Activated T-helper 17 cell treated with anti-CD3 and anti-CD28 coated beads, Interleukin-2, amount 50 U/mL, for 72 hours (primary cell): Measurements from ENCODE around the gene CRLF1. TPM values are rescaled to one million over a fixed set of nuclear protein-coding genes. Genes with fewer than 3 reads are reported as not detected.

Experiments used
- ATAC-seq: fragments of 150-1000 bp; cut with Tn5 transposase; replicated peaks from 2 replicates; pipeline ENCODE4 v1.10.0; 2021; ENCODE audit warnings: mild to moderate bottlenecking, moderate library complexity
- H3K27ac Mint-ChIP-seq: one replicate; pipeline ENCODE4 v1.8.0; 2022; ENCODE audit warnings: mixed read lengths
- H3K27me3 Mint-ChIP-seq: one replicate; pipeline ENCODE4 v1.8.0; 2022; ENCODE audit warnings: mixed read lengths
- H3K36me3 Mint-ChIP-seq: one replicate; pipeline ENCODE4 v1.8.0; 2022; ENCODE audit warnings: low read depth, mild to moderate bottlenecking, mixed read lengths
- H3K4me1 Mint-ChIP-seq: one replicate; pipeline ENCODE4 v1.8.0; 2022; ENCODE audit warnings: mixed read lengths
- H3K4me3 Mint-ChIP-seq: one replicate; pipeline ENCODE4 v1.8.0; 2022; ENCODE audit warnings: mild to moderate bottlenecking, mixed read lengths
- H3K9me3 Mint-ChIP-seq: one replicate; pipeline ENCODE4 v1.8.0; 2022; ENCODE audit warnings: mixed read lengths
- total RNA-seq, 2 donors: library from RNA; stranded (reverse); gene quantifications; one replicate each; pipeline ENCODE4 v1.2.3, GENCODE V29; 2022

CRLF1 gene
- total RNA-seq, 2 donors from 2014 or later, result not detected

GRCh38 chr19:18577365-18577914 lies 29.2 kb downstream of the CRLF1 start:
- no peak for ATAC-seq
- H3K27ac Mint-ChIP-seq, result no peak overlapping the region
- no peaks in the 10 kb centered on the region for H3K9me3 Mint-ChIP-seq
- H3K4me1 Mint-ChIP-seq, result peaks cover 11% of the 10 kb centered on the region
- peaks cover 62% of the 10 kb centered on the region for H3K36me3 Mint-ChIP-seq
- no peaks in the 10 kb centered on the region for H3K27me3 Mint-ChIP-seq
- no peak overlapping the region for H3K4me3 Mint-ChIP-seq

GRCh38 chr19:18576383-18576782 lies 30.2 kb downstream of the CRLF1 start:
- H3K36me3 Mint-ChIP-seq, result peaks cover 73% of the 10 kb centered on the region
- H3K4me1 Mint-ChIP-seq, result peaks cover 16% of the 10 kb centered on the region
- no peak overlapping the region for H3K27ac Mint-ChIP-seq
- ATAC-seq, result no peak
- no peak overlapping the region for H3K4me3 Mint-ChIP-seq
- H3K9me3 Mint-ChIP-seq, result no peaks in the 10 kb centered on the region
- no peaks in the 10 kb centered on the region for H3K27me3 Mint-ChIP-seq

- Mint-ChIP-seq H3K27me3 (no peaks in the 10 kb centered on the region), H3K27ac (no peak overlapping the region), H3K4me1 (peaks cover 18% of the 10 kb centered on the region), H3K4me3 (peak overlapping the region; percentile 20), H3K9me3 (no peaks in the 10 kb centered on the region), H3K36me3 (peaks cover 82% of the 10 kb centered on the region)
- no peak for ATAC-seq
Measured at GRCh38 chr19:18574691-18575291, 31.8 kb downstream of the CRLF1 start.

GRCh38 chr19:18571564-18572344 lies 34.8 kb downstream of the CRLF1 start, which contains the start of gene UBA52:
TSS of gene UBA52 (plus strand) at chr19:18571857. CDS start at chr19:18573301, 1,444 bp downstream.
- Mint-ChIP-seq H3K9me3 (no peaks in the 10 kb centered on the region), H3K27ac (peak within 1 kb of the TSS; percentile 86), H3K27me3 (no peaks in the 10 kb centered on the region), H3K4me3 (peak within 1 kb of the TSS; percentile 88), H3K4me1 (peaks cover 14% of the 10 kb centered on the region), H3K36me3 (peaks cover 93% of the 10 kb centered on the region)
- ATAC-seq, result peak; percentile 98

GRCh38 chr19:18568367-18568766 lies 38.2 kb downstream of the CRLF1 start:
- Mint-ChIP-seq H3K4me3 (no peak overlapping the region), H3K9me3 (no peaks in the 10 kb centered on the region), H3K36me3 (peaks cover 93% of the 10 kb centered on the region), H3K4me1 (peaks cover 14% of the 10 kb centered on the region), H3K27me3 (no peaks in the 10 kb centered on the region), H3K27ac (no peak overlapping the region)
- ATAC-seq, result no peak

- Mint-ChIP-seq H3K9me3 (no peaks in the 10 kb centered on the region), H3K36me3 (peaks cover 90% of the 10 kb centered on the region), H3K27ac (no peak overlapping the region), H3K27me3 (no peaks in the 10 kb centered on the region), H3K4me3 (no peak overlapping the region), H3K4me1 (peaks cover 5% of the 10 kb centered on the region)
- ATAC-seq, result no peak
Measured at GRCh38 chr19:18566953-18567352, 39.6 kb downstream of the CRLF1 start.

- H3K4me1 Mint-ChIP-seq, result peaks cover 5% of the 10 kb centered on the region
- ATAC-seq, result no peak
- H3K36me3 Mint-ChIP-seq, result peaks cover 93% of the 10 kb centered on the region
- H3K9me3 Mint-ChIP-seq, result no peaks in the 10 kb centered on the region
- no peak overlapping the region for H3K27ac Mint-ChIP-seq
- H3K4me3 Mint-ChIP-seq, result no peak overlapping the region
- H3K27me3 Mint-ChIP-seq, result no peaks in the 10 kb centered on the region
Measured at GRCh38 chr19:18562086-18562485, 44.5 kb downstream of the CRLF1 start.

- H3K27ac Mint-ChIP-seq, result peak overlapping the region; percentile 98
- peaks cover 5% of the 10 kb centered on the region for H3K4me1 Mint-ChIP-seq
- no peak for ATAC-seq
- H3K4me3 Mint-ChIP-seq, result peak overlapping the region; percentile 98
- H3K27me3 Mint-ChIP-seq, result no peaks in the 10 kb centered on the region
- peaks cover 69% of the 10 kb centered on the region for H3K36me3 Mint-ChIP-seq
- no peaks in the 10 kb centered on the region for H3K9me3 Mint-ChIP-seq
Measured at GRCh38 chr19:18559685-18560084, 46.9 kb downstream of the CRLF1 start.

GRCh38 chr19:18558604-18559003 lies 48.0 kb downstream of the CRLF1 start:
- Mint-ChIP-seq H3K36me3 (peaks cover 58% of the 10 kb centered on the region), H3K4me1 (peaks cover 5% of the 10 kb centered on the region), H3K27me3 (no peaks in the 10 kb centered on the region), H3K9me3 (no peaks in the 10 kb centered on the region), H3K27ac (peak overlapping the region; percentile 98), H3K4me3 (peak overlapping the region; percentile 98)
- ATAC-seq, result no peak

- ATAC-seq, result peak; percentile 14
- Mint-ChIP-seq H3K4me1 (peaks cover 5% of the 10 kb centered on the region), H3K27me3 (no peaks in the 10 kb centered on the region), H3K4me3 (peak overlapping the region; percentile 98), H3K36me3 (peaks cover 54% of the 10 kb centered on the region), H3K9me3 (no peaks in the 10 kb centered on the region), H3K27ac (peak overlapping the region; percentile 98)
Measured at GRCh38 chr19:18558202-18558555, 48.4 kb downstream of the CRLF1 start.

- H3K27ac Mint-ChIP-seq, result peak within 1 kb of the TSS; percentile 98
- peak; percentile 98 for ATAC-seq
Measured at GRCh38 chr19:18557411-18558201, 49.0 kb downstream of the CRLF1 start, which contains the start of gene KXD1. TSS of gene KXD1 (plus strand) at chr19:18557870. CDS start at chr19:18562057, 4,187 bp downstream.

GRCh38 chr19:18551631-18552030 lies 55.0 kb downstream of the CRLF1 start:
- Mint-ChIP-seq H3K27me3 (no peaks in the 10 kb centered on the region), H3K9me3 (no peaks in the 10 kb centered on the region), H3K27ac (no peak overlapping the region), H3K36me3 (no peaks in the 10 kb centered on the region), H3K4me1 (no peaks in the 10 kb centered on the region), H3K4me3 (no peak overlapping the region)
- no peak for ATAC-seq

More at GRCh38 chr19:18557411-18558201, 49.0 kb downstream of the CRLF1 start, which contains the start of gene KXD1:
- H3K4me1 Mint-ChIP-seq, result peaks cover 5% of the 10 kb centered on the region
- H3K9me3 Mint-ChIP-seq, result no peaks in the 10 kb centered on the region
- peaks cover 48% of the 10 kb centered on the region for H3K36me3 Mint-ChIP-seq
- H3K27me3 Mint-ChIP-seq, result no peaks in the 10 kb centered on the region
- H3K4me3 Mint-ChIP-seq, result peak within 1 kb of the TSS; percentile 98

GRCh38 chr19:18543814-18544475 lies 62.7 kb downstream of the CRLF1 start:
- H3K27me3 Mint-ChIP-seq, result no peaks in the 10 kb centered on the region
- peak overlapping the region; percentile 96 for H3K4me3 Mint-ChIP-seq
- H3K36me3 Mint-ChIP-seq, result peaks cover 43% of the 10 kb centered on the region
- ATAC-seq, result peak; percentile 89
- H3K27ac Mint-ChIP-seq, result peak overlapping the region; percentile 97
- H3K9me3 Mint-ChIP-seq, result no peaks in the 10 kb centered on the region
- H3K4me1 Mint-ChIP-seq, result peaks cover 6% of the 10 kb centered on the region
